ENCODE data around the gene WDR48.
A peak's percentile ranks its signal among the peaks of the same experiment; 100 is the strongest.

WDR48 gene

DNA sequence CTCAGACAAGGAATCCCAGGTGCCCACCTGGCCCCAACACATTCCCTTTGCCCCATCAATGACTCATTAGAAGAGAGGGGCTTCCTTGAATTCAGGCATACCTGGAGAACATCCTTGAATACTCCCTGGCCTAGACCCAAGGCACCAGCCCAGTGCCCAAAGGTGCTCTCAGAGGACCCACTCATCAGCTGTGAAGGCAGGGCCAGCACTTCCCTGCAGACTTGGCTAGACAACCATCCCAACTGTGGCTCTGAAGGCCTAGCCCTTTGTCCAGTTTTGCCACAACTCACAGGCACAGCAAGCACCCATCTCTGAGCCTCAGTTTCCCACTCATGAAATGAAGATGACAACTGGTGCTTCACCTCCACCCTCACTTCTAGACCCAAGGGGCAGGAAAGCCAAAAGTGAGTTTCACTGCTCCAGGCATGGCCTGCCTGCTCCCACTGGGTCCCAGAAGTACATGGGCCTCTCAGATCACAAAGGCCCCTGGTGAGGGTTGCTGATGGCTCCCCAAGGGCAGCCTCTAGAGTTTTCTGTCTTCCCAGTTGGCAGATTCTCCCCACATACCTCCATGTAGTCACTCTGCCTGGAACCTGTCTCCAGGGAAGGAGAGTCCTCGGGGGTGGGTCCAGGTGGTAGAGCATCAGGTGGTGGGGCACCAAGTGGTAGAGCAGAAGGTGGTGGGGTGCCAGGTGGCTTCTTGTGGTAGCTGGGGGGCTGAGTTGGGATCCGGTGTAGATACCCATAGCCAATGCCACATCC lies 48.1 kb downstream of the WDR48 start:
- Histone ChIP-seq H3K4me1 (ENCODE audit: insufficient read depth, low read length) (peaks cover 8% of the 10 kb centered on the region; the same call in 1 of the 2 replicates), H3K9ac (ENCODE audit: low read depth, low read length) (no peak overlapping the region), H3K27me3 (ENCODE audit: insufficient read depth, low read length, poor library complexity) (no peaks in the 10 kb centered on the region), H3K36me3 (ENCODE audit: insufficient read depth, low read length) (peaks cover 62% of the 10 kb centered on the region), H3K4me2 (ENCODE audit: insufficient read depth, low read length) (no peak overlapping the region), H3K4me3 (ENCODE audit: low read depth in 1 of 2, low read length in 2 of 2) (no peak overlapping the region), H3K27ac (ENCODE audit: low read length) (no peak overlapping the region), H4K20me1 (ENCODE audit: insufficient read depth, low read length) (peaks cover 42% of the 10 kb centered on the region), H3K79me2 (ENCODE audit: insufficient read depth, low read length) (peaks cover 2% of the 10 kb centered on the region), H3K9me3 (ENCODE audit: insufficient read depth, low read length, severe bottlenecking) (no peaks in the 10 kb centered on the region), H2AFZ (ENCODE audit: low read depth, low read length) (no peak overlapping the region)
- no peak for DNase-seq
- no peak for TF ChIP-seq EZH2 (IDR thresholded peaks at IDR 0.05; ENCODE audit: borderline replicate concordance, low read depth, low read length, severe bottlenecking)
- TF ChIP-seq, protein P1, sequence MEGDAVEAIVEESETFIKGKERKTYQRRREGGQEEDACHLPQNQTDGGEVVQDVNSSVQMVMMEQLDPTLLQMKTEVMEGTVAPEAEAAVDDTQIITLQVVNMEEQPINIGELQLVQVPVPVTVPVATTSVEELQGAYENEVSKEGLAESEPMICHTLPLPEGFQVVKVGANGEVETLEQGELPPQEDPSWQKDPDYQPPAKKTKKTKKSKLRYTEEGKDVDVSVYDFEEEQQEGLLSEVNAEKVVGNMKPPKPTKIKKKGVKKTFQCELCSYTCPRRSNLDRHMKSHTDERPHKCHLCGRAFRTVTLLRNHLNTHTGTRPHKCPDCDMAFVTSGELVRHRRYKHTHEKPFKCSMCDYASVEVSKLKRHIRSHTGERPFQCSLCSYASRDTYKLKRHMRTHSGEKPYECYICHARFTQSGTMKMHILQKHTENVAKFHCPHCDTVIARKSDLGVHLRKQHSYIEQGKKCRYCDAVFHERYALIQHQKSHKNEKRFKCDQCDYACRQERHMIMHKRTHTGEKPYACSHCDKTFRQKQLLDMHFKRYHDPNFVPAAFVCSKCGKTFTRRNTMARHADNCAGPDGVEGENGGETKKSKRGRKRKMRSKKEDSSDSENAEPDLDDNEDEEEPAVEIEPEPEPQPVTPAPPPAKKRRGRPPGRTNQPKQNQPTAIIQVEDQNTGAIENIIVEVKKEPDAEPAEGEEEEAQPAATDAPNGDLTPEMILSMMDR (IDR thresholded peaks at IDR 0.05; ENCODE audit: borderline replicate concordance, extremely low read depth, low read length, poor library complexity, severe bottlenecking), result no peak
- ATAC-seq (ENCODE audit: insufficient read depth, low read depth), result no peak

DNA sequence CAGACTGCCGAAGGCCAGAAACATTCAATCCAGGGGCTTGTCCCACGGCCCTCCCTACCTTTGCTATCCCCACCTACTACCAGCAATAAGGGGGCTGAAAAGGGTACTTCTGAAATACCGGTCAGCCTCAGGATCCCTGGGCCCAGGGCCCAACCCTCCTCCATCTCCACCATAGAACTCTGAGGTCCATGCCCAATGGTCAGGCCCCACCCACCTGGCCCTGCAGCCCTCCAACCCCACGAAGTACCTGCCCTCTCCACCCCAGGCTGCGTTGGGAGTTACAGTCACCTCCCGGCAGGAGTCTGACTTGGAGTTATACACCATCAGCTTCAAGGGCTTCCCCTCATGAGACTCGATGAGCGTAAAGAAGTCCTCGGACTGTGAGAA lies 48.7 kb downstream of the WDR48 start:
- Histone ChIP-seq H3K4me1 (ENCODE audit: insufficient read depth, low read length) (peaks cover 13% of the 10 kb centered on the region), H3K36me3 (ENCODE audit: insufficient read depth, low read length) (peaks cover 56% of the 10 kb centered on the region), H2AFZ (ENCODE audit: low read depth, low read length) (no peak overlapping the region), H3K27ac (ENCODE audit: low read length) (no peak overlapping the region), H3K79me2 (ENCODE audit: insufficient read depth, low read length) (peaks cover 6% of the 10 kb centered on the region), H3K9ac (ENCODE audit: low read depth, low read length) (no peak overlapping the region), H3K4me3 (ENCODE audit: low read depth in 1 of 2, low read length in 2 of 2) (no peak overlapping the region), H3K4me2 (ENCODE audit: insufficient read depth, low read length) (no peak overlapping the region), H3K9me3 (ENCODE audit: insufficient read depth, low read length, severe bottlenecking) (no peaks in the 10 kb centered on the region), H3K27me3 (ENCODE audit: insufficient read depth, low read length, poor library complexity) (no peaks in the 10 kb centered on the region), H4K20me1 (ENCODE audit: insufficient read depth, low read length) (peaks cover 48% of the 10 kb centered on the region)
- ATAC-seq (ENCODE audit: insufficient read depth, low read depth) (no peak), DNase-seq (no peak)
- TF ChIP-seq, protein P1 (IDR thresholded peaks at IDR 0.05; ENCODE audit: borderline replicate concordance, extremely low read depth, low read length, poor library complexity, severe bottlenecking), result no peak
- TF ChIP-seq EZH2 (IDR thresholded peaks at IDR 0.05; ENCODE audit: borderline replicate concordance, low read depth, low read length, severe bottlenecking), result no peak

DNA sequence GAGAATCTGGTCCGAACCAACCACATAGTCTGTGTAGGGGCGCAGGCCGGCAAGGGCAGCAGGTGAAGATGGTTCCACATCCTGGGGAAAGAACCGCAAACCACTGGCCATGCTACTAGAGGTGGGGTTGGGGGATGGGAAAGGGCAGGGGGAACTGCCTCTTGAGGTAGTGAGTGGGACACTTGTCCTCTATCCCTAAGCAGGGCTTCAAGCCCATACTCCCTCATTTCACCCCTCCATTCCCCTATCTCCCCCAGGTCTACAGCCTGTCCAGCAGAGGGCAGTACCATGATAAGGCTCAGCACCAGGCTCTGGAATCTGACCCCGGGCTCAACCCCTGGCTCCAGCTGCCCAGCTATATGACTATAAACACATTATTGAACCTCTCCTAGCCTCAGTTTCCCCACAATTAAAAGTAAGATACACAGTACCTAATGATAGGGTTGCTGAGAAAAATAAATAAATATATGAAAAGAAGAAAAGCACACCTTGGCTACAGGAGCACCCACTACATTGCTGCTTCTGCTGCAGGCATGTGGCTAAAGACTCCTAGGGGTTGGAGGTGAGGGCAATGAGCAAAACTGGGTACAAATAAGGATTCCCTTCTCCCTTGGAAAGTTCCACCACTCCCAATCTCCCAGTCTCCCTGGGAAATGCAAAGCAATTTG lies 49.3 kb downstream of the WDR48 start:
- ATAC-seq (ENCODE audit: insufficient read depth, low read depth) (peak; percentile 73), DNase-seq (peak; percentile 35)
- Histone ChIP-seq H3K4me1 (ENCODE audit: insufficient read depth, low read length) (peaks cover 20% of the 10 kb centered on the region), H3K4me3 (ENCODE audit: low read depth in 1 of 2, low read length in 2 of 2) (no peak overlapping the region), H4K20me1 (ENCODE audit: insufficient read depth, low read length) (peaks cover 51% of the 10 kb centered on the region), H3K9ac (ENCODE audit: low read depth, low read length) (no peak overlapping the region), H3K4me2 (ENCODE audit: insufficient read depth, low read length) (no peak overlapping the region), H2AFZ (ENCODE audit: low read depth, low read length) (no peak overlapping the region), H3K79me2 (ENCODE audit: insufficient read depth, low read length) (peaks cover 12% of the 10 kb centered on the region), H3K36me3 (ENCODE audit: insufficient read depth, low read length) (peaks cover 49% of the 10 kb centered on the region), H3K9me3 (ENCODE audit: insufficient read depth, low read length, severe bottlenecking) (no peaks in the 10 kb centered on the region), H3K27ac (ENCODE audit: low read length) (no peak overlapping the region), H3K27me3 (ENCODE audit: insufficient read depth, low read length, poor library complexity) (no peaks in the 10 kb centered on the region)
- TF ChIP-seq EZH2 (IDR thresholded peaks at IDR 0.05; ENCODE audit: borderline replicate concordance, low read depth, low read length, severe bottlenecking), result no peak
- TF ChIP-seq, protein P1 (IDR thresholded peaks at IDR 0.05; ENCODE audit: borderline replicate concordance, extremely low read depth, low read length, poor library complexity, severe bottlenecking), result peak; percentile 77
